Hematopoietic multipotent progenitor cell treated with erythropoietin and hydrocortisone succinate and interleukin-3 and kit ligand, for 15 days (in vitro differentiated cells): ENCODE measurements around the gene THG1L.
"Not testable (repeated sequence)": the region's sequence is repeated elsewhere in the genome, so short reads cannot be mapped to it uniquely, and the experiment has no call there.

ENCODE experiments used
- DNase-seq: peaks from one replicate; pipeline ENCODE4 v3.0.0-alpha.2; 2015; ENCODE audit warnings: low spot score

Gene THG1L

GRCh38 chr5:157731272-157732129, at the start of gene THG1L:
Gene THG1L (plus strand): TSS chr5:157731420. CDS start chr5:157731441, 21 bp downstream.
- peak; percentile 98 for DNase-seq

- DNase-seq: no peak
Measured at GRCh38 chr5:157682257-157682656, 49.0 kb upstream of the THG1L start.

DNA sequence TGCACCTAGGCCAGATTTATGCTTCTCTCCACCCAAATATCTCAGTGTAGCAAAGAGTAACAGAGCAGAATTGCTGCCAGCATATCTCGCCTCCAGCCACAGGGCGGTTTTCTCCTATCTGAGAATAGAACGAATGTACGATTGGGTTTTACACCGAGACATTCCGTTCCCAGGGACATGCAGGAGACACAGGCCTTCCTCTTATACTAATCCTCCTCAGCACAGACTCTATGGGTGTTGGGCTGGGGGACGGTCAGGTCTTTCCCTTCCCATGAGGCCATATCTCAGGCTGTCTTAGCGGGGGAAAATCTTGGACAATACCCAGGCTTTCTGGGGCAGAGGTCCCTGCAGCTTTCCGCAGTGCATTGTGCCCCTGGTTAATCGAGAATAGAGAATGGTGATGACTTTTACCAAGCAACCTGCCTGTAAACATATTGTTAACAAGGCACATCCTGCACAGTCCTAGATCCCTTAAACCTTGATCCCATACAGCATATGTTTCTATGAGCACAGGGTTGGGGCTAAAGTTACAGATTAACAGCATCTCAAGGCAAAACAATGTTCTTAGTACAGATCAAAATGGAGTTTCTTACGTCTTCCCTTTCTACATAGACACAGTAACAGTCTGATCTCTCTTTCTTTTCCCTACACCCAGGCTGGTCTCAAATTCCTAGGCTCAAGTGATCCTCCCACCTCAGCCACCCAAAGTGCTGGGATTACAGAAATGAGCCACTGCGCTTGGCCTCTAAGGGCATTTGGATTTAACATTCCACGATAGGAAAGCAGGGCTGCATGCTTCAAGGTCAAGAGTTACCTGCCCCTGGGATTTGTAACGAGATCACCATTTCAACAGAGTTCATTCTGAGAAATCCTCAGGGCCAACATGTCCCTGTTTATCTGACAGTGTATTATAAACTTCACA, 44.7 kb upstream of the THG1L start:
- DNase-seq: not testable (repeated sequence)

DNA sequence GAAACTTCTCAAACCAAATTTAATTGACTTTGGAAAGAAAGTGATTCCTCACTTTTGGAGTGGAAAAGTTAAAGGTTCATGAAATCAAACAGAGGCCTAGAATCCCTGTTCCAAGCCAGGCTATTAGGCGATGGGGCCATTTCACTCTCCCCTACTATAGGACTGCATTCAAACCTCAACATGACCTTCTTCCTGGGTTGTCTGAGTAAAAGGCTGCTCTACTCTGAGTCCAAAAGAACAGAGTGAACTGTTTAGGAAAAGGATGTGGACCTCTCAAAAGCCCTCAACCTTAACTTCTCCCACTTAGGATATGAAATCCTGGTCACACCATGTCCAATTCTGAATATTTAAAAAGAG, 44.0 kb upstream of the THG1L start:
- DNase-seq: no peak

- DNase-seq: peak; percentile 37
Measured at GRCh38 chr5:157689942-157690689, 41.1 kb upstream of the THG1L start.

GRCh38 chr5:157690690-157691433, 40.4 kb upstream of the THG1L start:
- DNase-seq: no peak

- not testable (repeated sequence) for DNase-seq
Measured at GRCh38 chr5:157693816-157694215, 37.4 kb upstream of the THG1L start.

GRCh38 chr5:157696154-157696553, 35.1 kb upstream of the THG1L start:
- not testable (repeated sequence) for DNase-seq

GRCh38 chr5:157698674-157699073, 32.5 kb upstream of the THG1L start:
- not testable (repeated sequence) for DNase-seq

GRCh38 chr5:157703736-157704135, 27.5 kb upstream of the THG1L start:
- no peak for DNase-seq

DNA sequence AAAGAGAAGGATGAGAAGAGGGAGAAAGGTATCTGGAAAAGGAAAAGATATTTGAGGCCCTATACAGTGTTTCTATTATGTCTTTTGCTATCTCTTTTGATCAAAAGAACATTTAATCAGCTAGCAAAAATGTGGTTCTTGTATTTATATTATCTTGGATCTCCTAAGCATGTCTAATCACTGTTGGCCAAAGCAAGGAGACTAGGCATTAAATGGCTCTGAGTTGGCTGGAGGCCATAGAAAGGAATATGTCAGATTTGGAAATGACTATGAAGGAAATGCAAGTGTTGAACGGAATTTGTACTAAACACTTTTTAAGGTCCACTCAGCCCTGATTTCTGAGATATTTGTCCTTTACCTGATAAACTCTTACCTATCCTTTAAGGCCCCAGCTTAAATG, 22.4 kb upstream of the THG1L start:
- no peak for DNase-seq

- no peak for DNase-seq
Measured at GRCh38 chr5:157709346-157709745, 21.9 kb upstream of the THG1L start.

DNA sequence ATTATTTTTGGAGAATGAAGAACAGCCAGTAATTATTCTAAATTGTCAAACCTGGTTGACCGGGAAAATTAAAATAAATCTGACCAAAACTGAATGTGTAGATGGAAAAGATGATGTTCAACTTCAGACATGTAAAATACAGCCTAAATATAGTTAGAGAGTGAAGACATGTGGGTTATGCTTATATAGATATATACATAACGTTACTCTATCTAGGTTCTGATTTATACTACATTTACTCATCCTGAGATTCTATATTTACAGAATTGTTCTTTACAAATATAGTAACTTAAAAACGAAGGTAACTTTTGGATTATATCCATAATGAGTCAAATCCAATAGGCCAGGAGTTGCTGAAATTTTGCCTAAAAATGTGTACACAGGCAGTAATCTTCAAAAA, 20.8 kb upstream of the THG1L start:
- no peak for DNase-seq

GRCh38 chr5:157710882-157711281, 20.3 kb upstream of the THG1L start:
- DNase-seq: no peak

DNA sequence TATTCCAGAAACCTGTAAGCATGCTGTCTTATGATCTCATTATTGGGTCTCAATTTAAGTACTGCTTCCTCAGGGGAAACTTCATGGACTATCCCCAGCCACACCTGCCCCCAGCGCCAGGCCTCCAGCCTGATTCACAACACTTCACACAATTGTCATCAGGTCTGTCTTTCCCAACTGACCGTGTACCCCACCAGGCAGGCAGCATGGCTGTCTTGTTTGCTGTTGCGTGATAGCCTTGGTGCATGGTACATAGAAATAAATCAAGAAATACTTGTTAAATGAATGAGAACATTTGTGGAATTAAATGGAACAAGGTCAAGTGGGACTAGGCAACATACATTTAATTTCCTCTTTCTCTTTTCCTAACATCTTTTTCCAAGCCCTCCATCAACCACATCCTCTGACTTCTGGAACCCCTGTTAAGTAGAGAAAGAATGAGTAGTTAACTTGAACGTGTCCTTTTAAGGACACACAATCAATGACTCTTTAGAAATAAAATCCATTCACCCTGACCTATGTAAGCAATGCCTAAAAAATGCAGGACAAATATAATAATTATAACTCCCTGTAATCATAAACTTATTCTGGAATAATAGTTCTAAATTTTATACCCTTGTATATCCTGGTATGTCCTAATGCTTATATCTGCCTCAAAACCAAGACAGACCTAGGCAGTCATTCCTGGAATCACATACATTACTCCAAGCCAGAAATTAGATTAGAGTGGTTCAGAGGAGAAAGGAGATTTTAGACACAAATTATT, 17.2 kb upstream of the THG1L start:
- DNase-seq: no peak

DNA sequence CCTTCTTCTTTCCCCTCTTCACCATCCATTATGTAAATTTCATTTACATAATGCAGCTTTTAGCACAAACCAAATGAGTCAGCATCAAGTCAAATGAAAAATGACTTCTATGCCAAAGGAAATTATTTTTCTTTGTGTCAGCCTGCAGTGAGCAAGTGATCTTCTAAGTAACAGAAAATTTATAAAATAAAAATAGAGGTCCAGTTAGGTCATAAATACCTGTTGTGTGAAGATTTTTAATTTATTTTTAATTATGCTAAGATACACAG, 16.7 kb upstream of the THG1L start:
- DNase-seq: no peak

- peak; percentile 75 for DNase-seq
Measured at GRCh38 chr5:157718519-157718918, 12.7 kb upstream of the THG1L start.

DNA sequence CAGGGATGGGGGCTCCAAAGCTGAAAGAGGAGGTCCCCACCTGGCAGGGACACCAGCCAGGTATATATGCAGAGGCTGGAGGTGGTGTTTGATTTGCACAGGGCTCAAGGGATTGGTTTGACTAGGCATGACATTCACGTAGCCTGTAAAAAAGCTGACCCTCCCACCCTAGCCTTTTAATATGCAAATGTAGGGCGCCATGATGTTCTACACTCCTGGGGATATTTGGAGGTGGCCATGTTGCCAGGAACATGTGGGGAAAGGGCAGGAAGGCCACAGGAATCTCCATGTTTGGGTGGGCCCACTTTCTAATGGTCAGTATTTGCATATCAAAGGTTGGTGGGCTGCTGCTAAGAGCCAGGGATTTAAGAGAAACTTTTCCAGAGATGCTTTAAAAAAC, 12.0 kb upstream of the THG1L start:
- DNase-seq: no peak

DNA sequence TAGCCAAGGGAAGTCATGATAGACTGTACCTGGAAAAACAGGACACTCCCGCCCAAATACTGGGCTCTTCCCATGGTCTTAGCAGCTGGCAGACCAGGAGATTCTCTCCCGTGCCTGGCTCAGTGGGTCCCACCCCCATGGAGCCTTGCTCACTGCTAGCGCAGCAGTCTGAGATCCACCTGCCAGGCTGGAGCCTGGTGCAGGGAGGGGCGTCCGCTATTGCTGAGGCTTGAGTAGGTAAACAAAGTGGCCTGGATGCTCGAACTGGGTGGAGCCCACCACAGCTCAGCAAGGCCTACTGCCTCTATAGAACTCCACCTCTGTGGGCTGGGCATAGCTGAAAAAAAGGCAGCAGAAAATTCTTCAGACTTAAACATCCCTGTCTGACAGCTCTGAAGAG, 10.1 kb upstream of the THG1L start:
- DNase-seq: no peak

DNA sequence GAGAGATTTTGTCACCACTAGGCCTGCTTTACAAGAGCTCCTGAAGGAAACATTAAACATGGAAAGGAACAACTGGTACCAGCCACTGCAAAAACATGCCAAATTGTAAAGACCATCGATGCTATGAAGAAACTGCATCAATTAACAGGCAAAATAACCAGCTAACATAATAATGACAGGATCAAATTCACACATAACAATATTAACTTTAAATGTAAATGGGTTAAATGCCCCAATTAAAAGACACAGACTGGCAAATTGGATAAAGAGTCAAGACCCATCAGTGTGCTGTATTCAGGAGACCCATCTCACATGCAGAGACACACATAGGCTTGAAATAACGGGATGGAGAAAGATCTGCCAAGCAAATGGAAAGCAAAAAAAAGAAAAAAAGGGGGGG, 8.3 kb upstream of the THG1L start:
- not testable (repeated sequence) for DNase-seq

DNA sequence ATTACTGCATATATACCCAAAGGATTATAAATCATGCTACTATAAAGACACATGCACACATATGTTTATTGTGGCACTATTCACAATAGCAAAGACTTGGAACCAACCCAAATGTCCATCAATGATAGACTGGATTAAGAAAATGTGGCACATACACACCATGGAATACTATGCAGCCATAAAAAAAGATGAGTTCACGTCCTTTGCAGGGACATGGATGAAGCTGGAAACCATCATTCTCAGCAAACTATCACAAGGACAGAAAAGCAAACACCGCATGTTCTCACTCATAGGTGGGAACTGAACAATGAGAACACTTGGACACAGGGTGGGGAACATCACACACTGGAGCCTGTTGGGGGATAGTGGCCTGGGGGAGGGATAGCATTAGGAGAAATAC, 4.6 kb upstream of the THG1L start:
- not testable (repeated sequence) for DNase-seq
